ENCODE results near the gene TRIP12.

The TRIP12 gene

DNA sequence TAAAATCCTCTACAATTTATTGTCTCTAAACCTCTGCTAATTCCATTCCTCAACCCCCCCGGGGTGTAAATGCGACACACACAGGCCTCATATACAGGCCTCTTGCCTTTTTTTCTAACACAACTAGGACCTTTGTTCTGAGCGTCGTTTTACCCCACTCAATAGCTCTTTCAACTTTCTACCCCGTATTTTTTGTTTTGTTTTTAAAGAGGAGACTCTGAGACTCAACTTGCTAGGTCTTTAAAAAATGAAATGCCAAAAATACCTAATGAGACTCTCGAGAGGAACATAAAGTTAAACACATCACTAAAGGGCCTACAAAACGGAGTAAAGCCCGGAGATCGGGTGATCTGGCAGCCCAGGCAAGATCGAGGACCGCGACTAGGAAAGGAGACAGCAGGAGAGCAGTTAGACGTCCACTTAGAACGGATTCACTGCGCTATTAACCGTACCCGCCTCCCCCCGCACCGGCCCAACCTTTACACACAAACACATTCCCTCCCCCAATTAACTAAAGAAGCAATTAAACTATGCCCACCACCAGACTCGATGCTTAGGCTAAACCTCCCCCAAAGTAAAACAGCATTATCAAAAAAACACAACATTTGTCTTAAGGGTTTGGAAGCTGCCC is 1.7 kb downstream of the TRIP12 start:
- DNase-seq (ENCODE audit: insufficient read length, low spot score) (no peak), FAIRE-seq (no peak)
- TF ChIP-seq, protein P1, sequence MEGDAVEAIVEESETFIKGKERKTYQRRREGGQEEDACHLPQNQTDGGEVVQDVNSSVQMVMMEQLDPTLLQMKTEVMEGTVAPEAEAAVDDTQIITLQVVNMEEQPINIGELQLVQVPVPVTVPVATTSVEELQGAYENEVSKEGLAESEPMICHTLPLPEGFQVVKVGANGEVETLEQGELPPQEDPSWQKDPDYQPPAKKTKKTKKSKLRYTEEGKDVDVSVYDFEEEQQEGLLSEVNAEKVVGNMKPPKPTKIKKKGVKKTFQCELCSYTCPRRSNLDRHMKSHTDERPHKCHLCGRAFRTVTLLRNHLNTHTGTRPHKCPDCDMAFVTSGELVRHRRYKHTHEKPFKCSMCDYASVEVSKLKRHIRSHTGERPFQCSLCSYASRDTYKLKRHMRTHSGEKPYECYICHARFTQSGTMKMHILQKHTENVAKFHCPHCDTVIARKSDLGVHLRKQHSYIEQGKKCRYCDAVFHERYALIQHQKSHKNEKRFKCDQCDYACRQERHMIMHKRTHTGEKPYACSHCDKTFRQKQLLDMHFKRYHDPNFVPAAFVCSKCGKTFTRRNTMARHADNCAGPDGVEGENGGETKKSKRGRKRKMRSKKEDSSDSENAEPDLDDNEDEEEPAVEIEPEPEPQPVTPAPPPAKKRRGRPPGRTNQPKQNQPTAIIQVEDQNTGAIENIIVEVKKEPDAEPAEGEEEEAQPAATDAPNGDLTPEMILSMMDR (IDR thresholded peaks at IDR 0.05; ENCODE audit: insufficient read depth, missing control alignments): no peak

DNA sequence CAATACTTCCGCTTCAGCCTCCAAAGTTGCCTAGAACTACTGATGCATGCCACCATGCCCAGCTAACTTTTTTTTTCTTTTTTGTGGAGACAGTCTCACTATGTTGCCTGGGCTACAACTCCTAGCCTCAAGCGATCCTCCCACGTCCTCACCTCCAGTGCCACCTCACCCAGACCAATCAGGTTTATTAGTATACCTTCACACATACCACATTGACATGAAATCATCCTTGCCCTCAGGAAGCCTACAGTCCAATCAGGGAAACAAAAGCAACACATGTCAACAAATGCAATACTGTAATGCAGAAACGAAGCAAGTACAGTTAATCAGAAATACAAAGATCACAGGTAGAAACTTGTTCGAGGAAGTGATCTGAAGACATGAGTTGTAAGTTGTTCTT is 4.0 kb downstream of the TRIP12 start:
- no peak for DNase-seq (ENCODE audit: insufficient read length, low spot score)
- FAIRE-seq: no peak
- TF ChIP-seq, protein P1 (IDR thresholded peaks at IDR 0.05; ENCODE audit: insufficient read depth, missing control alignments): no peak

DNA sequence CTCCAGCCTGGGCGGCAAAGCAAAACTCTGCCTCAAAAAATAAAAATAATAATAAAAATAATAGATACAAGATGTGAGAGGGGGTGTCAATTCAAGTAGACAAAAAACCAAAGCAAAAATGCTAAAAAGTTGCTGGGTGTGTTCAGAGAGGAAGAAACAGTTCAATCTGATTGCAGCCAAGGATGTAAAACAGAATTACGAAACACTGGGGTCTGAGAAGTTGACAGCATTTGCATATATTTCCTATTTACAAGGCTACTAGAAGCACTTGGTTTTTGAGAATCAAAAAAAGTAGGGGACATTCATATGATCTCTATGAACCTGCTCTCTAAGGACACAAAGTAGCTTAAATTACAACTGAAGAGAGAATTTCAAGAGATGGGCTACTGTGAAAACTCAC is 7.6 kb downstream of the TRIP12 start:
- TF ChIP-seq, protein P1 (IDR thresholded peaks at IDR 0.05; ENCODE audit: insufficient read depth, missing control alignments): no peak
- DNase-seq (ENCODE audit: insufficient read length, low spot score): no peak
- FAIRE-seq: no peak

DNA sequence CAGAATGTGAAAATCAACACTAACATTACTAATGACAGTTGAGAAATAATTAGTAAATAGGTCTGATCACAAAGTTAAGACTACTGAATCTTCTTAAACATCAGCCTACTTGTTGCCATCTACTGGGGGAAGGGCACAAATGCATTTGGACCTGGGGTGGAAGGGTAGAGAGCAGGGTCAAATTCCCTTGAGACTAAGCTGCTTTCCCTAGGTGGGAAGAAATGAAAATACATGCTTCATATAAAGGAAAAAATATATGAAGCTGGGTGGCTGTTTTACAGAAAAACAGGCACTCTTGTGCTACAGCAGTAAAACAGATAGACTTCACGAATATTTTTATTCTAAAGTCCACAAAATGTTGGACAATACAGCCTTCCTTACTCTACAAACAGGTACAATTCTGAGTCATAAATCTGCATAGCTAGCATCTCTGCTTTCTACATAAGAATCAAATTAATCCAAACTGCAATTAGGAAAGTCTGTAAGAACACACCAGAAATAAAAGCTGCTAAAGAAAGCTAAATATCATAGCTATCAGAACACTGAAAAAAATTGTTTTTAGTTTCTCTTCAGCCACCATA is 10.9 kb downstream of the TRIP12 start:
- no peak for FAIRE-seq
- TF ChIP-seq, protein P1 (IDR thresholded peaks at IDR 0.05; ENCODE audit: insufficient read depth, missing control alignments): peak; percentile 50
- no peak for DNase-seq (ENCODE audit: insufficient read length, low spot score)

DNA sequence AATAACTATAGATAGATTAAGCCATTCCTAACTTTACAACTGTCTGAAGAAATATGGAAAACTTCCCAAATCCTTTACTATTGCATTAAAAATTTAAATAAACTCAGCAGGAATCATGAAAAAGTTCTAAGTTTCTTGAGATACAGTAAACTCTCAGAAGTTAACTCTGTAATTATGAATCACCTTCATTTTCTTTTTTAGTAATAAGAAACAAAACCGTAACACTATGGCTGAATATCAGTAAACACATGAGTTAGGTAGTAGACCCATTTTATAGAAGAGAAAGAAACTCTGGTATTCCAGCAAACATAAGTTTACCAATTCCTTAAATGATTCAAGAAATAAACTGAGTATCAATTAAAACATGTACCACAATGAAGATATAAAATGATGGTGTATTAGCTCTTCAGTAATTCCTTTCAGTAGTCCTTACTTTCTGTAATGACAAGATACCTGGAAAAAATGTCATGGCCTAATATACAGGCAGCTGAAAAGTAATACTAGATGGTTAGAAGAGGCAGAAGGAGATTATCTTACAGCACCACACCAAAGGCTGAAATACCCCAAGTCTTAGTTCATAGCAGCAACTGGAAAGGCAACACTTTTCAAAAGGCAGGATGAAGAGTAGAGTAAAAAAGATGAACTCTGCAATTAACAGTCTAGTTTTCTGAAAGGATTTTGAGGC is 11.5 kb downstream of the TRIP12 start:
- TF ChIP-seq, protein P1 (IDR thresholded peaks at IDR 0.05; ENCODE audit: insufficient read depth, missing control alignments): no peak
- FAIRE-seq (peak; percentile 56), DNase-seq (ENCODE audit: insufficient read length, low spot score) (no peak)

DNA sequence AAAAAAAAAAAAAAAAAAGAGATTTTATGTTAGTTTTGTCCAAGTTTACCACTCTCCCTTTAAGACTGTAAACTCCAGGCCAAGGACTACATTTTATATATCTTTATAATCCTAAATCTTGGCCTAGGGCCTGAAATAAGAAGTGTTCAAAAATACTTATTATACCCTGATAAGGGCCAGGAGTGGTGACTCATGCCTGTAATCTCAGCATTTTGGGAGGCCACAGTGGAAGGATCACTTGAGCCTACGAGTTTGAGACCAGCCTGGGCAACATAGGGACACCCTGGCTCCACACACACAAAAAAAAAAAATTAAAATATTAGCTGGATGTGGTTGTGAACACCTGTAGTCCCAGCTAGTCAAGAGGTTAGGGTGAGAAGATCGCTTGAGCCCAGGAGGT is 12.7 kb downstream of the TRIP12 start:
- TF ChIP-seq, protein P1 (IDR thresholded peaks at IDR 0.05; ENCODE audit: insufficient read depth, missing control alignments): no peak
- FAIRE-seq (no peak), DNase-seq (ENCODE audit: insufficient read length, low spot score) (no peak)

DNA sequence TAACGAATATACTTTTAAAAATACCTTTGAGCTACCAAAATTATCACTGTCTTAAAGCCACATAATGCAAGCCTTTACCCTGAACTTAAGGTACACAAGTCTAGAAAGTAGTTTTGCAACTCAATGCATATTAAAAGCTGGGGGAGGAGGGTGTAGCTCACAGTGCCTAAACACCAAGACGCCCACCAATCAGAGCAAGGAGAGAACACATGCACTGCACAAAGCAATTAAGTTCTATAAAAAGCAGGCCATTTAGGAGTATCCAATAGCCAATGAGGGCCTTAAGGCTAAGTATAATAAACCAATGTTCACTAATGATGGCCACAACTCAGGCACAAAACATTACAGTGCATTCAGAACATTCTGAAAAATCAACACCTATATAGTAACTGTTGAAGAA is 16.2 kb downstream of the TRIP12 start:
- TF ChIP-seq, protein P1 (IDR thresholded peaks at IDR 0.05; ENCODE audit: insufficient read depth, missing control alignments): no peak
- DNase-seq (ENCODE audit: insufficient read length, low spot score): no peak
- FAIRE-seq: no peak
